NK-92 treated with Interleukin-12 subunit alpha and Interleukin-12 subunit beta, amount 100 ng/mL, for 24 hours (cell line): ENCODE measurements around the gene BMS1.
A peak's percentile ranks its signal among the peaks of the same experiment; 100 is the strongest.
"Not testable (repeated sequence)": the region's sequence is repeated elsewhere in the genome, so short reads cannot be mapped to it uniquely, and the experiment has no call there.

Experiments used
- DNase-seq: peaks from one replicate; lab custom pipeline; 2025; lab: John Stamatoyannopoulos, UW

BMS1 gene, protein sequence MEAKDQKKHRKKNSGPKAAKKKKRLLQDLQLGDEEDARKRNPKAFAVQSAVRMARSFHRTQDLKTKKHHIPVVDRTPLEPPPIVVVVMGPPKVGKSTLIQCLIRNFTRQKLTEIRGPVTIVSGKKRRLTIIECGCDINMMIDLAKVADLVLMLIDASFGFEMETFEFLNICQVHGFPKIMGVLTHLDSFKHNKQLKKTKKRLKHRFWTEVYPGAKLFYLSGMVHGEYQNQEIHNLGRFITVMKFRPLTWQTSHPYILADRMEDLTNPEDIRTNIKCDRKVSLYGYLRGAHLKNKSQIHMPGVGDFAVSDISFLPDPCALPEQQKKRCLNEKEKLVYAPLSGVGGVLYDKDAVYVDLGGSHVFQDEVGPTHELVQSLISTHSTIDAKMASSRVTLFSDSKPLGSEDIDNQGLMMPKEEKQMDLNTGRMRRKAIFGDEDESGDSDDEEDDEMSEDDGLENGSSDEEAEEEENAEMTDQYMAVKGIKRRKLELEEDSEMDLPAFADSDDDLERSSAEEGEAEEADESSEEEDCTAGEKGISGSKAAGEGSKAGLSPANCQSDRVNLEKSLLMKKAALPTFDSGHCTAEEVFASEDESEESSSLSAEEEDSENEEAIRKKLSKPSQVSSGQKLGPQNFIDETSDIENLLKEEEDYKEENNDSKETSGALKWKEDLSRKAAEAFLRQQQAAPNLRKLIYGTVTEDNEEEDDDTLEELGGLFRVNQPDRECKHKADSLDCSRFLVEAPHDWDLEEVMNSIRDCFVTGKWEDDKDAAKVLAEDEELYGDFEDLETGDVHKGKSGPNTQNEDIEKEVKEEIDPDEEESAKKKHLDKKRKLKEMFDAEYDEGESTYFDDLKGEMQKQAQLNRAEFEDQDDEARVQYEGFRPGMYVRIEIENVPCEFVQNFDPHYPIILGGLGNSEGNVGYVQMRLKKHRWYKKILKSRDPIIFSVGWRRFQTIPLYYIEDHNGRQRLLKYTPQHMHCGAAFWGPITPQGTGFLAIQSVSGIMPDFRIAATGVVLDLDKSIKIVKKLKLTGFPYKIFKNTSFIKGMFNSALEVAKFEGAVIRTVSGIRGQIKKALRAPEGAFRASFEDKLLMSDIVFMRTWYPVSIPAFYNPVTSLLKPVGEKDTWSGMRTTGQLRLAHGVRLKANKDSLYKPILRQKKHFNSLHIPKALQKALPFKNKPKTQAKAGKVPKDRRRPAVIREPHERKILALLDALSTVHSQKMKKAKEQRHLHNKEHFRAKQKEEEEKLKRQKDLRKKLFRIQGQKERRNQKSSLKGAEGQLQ

DNA sequence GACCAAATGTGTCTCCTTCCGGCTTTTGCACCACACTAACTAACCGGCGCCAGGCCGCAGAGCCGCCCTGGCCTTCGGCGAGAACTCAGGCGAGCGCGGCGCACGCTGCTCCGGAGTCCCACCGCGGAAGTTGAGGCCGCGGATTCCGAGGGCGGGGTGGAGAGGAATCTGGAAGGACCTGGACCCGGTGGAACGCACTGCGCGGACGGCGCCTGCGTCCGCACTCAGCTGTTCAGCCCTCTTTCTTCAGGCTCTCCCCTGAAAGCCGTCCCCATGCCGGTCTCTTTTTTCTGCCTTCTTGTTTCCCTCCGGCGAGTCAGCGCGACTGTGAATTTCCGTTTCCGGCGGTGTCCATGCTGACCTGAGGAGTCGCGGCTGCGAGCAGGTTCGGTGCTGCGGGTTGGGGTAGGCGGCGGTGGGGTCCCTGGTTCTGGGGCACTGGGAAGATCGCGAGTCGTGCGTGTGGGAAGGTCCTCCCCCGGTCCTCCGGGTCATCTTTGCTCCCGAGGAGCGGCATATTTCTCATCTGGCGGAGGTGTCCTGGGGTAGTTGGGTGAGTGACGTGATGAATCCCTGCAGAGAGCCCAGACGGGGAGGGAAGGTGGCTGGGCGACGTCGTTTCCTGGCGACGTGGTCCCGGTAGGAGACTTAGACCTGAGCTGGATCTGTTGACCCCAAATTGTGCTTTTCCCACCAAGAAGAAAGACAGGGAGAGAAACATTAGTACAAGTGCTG, at the start of gene BMS1:
TSS of gene BMS1 (plus strand) at position 350 of the 735 bp plus-strand sequence. CDS start 1,600 bp downstream, outside the sequence.
- DNase-seq = peak; percentile 78

DNA sequence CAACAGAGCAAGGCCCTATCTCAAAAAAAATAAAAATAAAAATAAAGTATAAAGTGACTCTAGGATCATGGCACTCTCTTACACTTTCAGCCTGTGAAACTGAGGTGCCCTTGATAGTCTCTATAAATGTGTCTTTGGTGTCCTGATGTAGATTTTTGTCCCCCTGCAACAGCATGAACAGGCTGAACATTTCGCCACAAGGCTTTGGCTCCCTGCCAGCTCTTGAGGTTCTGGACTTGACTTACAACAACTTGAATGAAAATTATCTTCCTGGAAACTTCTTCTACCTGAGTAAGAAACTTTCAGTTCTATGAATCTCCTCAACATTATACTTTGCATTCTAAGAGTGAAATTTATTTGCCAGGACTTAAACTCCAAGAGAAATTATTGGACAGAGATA, 48.1 kb upstream of the BMS1 start:
- no peak for DNase-seq

DNA sequence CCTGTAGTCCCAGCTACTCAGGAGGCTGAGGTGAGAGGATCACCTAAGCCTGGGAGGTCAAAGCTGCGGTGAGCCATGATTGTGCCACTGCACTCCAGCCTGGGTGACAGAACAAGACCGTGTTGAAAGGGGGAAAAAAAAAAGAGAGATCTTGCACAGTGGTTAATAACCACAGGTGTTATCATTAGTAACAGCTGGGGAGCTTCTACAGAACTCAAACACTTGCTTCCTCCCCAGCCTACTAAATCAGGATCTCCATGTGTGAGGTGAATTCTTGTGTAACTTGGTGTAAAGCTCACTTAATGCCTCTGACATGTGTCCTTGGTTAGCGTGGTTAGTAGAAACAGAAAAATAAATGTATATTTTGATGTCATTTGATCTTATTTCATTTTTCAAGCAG, 43.9 kb upstream of the BMS1 start:
- DNase-seq = peak; percentile 22

DNA sequence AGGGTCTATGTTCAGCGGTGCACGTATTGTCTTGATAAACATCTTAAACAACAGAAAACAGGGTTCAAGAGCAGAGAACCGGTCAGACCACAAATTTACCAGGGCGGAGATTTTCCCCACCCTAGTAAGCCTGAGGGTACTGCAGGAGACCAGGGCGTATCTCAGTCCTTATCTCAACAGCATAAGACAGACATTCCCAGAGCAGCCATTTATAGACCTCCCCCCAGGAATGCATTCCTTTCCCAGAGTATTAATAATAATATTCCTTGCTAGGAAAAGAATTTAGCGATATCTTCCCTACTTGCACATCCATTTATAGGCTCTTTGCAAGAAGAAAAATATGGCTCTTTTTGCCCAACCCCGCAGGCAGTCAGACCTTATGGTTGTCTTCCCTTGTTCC, 41.1 kb upstream of the BMS1 start:
- not testable (repeated sequence) for DNase-seq

DNA sequence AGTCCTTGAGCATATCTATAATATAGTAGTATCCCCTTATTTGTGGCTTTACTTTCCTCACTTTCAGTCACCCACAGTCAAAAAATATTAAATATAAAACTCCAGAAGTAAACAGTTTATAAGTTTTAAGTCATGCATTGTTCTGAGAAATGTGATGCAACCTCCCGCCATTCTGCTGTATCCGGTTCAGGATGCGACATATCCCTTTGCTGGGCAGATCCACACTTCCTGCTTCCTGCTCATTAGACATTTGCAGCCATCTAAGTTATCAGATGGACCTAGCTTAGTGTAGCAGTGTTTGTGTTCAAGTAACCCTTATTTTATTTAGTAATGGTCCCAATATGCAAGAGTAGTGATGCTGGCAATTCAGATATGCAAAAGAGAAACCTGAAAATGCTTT, 38.9 kb upstream of the BMS1 start:
- DNase-seq = no peak

DNA sequence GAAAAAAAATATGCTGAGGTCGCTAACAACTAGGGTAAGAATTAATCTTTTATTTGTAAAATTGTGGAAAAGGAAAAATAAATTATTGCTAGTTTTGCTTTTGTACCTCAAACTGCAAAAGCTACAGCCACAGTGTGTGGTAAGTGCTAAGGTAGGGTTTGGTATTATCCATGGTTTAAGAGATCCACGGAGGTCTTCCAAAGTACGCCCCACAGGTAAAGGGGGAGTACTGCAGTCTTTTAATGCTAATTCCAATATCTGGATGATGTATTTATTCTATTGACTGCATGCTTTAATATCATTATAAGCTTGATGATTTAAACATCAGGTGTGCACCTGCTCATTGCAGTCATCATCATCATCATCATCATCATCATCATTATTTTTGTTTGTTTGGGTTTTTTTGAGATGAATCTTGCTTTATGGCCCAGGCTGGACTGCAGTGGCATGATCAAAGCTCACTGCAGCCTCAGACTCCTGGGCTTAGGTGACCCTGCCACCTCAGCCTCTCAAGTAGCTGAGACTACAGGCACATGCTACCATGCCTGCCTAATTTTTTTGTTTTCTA, 38.4 kb upstream of the BMS1 start:
- no peak for DNase-seq

DNA sequence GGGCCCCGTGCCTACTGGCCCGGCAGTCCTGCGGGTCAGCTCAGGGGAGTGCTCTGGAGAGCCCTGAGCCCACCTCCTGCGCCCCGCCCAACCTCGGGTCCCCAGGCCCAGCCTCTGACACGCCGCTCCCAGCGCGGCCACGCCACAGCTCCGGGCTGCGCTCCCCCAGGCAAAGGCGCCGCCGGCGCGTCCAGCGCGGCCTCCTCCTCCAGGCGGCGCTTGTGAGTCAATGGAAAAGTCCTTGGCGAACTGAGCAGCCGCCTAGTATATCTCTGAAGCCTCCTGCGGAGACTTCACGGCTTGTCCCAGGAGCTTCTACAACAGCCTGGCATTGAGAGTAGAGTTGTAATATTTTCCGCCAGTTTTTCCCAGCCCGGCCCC, 29.5 kb upstream of the BMS1 start:
- DNase-seq = no peak

DNA sequence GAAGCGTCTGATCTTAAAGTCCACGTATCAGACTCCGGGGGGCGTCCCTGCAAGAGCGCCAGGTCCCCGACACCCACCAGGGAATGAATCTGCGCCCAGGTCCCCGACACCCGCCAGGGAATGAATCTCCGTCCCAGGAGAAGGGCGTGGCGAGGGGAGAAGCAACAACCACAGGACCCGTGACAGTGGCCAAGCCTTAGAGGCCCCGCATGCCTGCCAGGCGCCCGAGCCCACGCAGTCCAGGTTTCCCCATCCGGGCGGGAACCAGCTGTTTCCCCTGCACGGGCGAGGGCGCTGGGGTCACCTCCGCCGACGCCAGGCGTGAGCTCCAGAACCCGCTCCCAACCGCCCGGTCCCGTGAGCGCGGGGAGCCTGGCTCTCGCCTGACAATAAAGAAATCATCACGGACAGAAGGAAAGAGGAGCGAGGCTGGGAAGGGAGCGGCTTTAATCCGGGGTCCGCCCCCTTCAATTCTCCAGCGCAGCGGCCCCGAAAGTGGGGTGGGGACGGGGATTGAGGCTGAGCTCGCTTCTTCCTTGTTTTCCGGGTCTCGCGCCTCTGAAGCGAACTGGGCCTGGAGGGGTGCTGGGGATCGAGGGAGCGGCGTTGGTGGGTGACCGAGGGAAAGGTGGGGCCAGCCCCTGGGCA, 29.0 kb upstream of the BMS1 start:
- no peak for DNase-seq

DNA sequence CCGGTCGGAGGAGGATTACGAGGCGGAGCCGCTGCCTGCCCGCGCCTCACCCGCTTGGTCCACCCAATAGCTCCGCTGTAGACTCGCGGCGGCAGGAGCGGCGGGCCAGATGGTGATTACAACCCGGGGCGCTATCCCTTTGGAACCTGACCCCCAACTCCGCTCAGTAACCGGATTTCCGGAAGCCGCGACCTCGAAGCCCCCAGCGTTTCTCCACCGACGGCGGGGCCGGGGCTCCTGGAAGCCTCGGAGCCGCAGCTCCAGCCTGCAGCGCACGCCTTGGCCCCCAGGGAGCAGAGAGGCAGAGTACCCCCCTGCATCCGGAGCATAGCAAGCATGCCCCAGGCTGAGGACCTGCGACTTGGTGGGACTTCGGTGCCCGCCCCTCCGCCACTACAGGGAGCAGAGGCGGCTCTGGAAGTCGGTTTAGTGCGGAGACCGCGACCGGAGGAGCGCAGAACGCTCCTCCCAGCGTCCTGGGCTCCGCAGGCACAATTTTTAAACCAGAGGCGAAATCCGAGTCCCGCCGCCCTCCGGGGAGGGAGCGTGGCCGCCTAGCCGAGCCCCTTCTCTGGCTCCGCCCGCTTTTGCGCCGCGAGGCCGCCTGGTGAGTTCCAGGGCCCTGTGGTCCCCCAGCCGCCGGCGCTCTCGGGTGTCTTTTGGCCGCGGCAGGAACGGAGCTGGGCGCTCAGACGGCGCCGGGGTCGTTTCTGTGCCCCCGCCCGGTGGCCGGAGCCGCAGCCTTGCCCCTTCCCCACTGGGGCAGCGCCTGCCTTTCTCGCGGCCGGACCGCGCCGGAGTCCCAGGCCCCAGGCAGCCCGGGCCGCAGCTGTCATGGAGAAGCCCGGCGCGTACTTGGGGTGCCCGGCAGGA, 28.2 kb upstream of the BMS1 start:
- no peak for DNase-seq

DNA sequence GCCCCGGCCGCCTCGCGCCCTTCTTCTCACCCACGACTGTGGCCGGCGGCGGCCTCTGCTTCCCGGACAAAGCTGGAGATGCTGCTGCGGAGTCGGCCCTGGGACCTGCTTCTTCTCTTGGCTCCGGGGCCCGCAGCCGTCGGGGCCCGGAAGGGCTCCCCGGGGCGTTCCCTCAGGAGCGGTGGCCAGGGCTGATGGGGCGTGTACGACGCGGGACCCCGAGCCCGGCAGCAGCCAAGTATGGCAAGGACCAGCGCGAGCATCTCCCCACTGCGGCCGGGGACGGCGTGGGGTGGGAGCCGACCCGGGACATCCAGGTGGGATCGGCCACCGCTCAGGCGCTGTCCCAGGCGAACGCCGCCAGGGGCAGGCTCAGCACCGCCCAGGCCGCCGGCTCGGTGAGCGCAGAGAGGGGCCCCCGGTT, 27.6 kb upstream of the BMS1 start:
- no peak for DNase-seq

DNA sequence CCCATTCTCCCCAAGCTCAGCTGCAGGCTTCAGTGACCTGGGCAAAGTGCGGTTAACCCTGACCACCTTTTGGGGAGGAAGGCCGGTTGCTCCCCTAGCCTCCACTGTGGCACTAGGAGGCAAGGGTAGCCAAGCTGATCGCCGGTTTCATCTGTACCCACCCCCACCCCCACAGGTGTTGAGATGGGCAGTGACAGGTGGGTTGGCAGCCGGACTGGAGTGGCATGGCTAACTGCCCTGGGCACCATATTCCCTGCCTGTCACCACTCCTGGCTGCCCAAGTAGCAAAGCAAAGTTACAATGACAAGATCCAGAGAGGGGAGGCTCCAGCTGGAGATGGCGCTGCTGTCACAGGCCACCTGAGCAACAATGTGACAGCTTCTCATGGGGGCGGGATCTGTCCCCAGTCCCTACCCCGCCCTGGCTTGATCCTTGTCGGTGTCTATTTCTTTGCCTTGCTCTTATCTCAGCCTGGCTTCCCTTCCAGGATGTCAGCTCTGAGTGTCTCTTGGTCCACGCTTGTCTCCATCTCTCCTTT, 27.0 kb upstream of the BMS1 start:
- DNase-seq = no peak

DNA sequence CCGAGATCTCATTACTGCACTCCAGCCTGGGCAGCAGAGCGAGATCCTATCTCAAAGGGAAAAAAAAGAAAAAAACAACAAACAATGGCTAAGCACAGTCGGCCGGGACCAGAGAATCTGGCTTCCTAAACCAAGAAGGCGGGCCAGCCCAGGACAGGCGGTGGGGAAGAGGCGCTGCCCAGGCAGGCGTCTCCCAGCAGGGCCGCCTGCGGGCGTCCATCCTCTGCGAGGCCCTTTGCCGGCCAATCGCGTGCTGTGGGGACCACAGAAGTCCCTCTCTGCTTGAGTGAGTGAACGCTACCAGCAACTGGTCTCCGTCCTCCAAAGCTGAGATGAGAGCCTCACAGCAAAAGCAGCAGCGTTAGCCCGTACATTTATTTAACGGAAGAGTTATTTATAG, 14.7 kb upstream of the BMS1 start:
- DNase-seq = no peak

DNA sequence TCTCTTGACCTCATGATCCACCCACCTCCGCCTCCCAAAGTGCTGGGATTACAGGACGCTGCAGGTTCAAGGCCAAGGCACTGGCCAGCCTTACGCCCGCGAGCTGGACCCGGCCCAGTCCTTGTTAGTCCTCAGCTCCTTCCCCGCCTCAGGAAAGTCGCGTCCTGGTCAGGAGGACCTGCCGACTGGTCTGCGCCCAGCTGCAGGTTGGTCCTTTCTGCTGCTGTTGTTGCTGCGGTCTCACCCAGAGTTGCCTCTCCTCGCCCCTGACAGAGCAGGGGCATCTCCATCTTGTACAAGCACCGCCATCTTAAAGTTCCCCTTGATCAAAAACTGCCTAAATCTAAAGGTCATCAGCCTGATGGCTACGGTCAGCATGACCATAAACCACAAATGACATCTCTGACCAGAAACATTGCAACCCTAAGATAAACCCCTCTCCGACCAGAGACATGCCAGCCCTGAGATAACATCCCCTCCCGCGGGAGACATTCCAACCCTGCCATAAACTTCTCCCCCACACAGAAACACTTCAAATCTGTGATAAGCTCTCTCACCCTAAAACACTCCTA, 13.9 kb upstream of the BMS1 start:
- DNase-seq = no peak

DNA sequence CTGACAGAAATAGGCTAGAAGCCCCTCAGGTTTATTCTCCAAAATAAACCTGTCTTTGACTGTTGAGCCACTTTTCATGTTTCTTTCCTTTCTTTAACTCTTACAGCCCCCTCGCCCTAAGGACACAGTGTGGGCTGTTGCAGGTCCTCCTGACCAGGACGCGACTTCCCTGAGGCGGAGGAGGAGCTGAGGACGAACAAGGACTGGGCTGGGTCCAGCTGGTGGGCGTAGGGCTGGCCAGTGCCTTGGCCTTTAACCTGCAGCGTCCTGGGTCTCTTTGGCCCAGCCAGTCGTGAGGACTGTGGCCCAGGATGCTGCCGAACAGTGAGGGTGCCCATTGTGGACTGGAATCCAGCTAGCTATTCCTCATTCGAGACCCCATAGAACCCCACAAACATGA, 13.4 kb upstream of the BMS1 start:
- DNase-seq = no peak

DNA sequence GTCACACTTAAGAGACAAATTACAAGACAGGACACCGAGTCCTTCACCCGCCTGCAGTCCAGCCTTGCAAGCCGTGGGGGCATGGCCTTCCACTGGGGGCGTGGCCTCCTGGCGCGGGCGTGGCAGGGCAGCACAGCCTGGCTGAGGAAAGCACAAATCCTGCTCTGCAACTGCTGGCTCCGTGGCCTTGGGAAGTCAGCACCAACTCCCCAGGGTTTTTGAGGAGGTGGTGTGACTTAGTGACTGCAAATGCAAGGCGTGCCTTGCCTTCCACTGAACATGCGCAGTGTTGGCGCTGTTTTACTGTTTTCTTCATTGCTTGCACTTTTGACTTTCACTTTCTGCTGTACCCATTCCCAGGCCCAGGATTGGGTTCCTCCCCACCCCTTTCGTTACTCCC, 12.9 kb upstream of the BMS1 start:
- no peak for DNase-seq

DNA sequence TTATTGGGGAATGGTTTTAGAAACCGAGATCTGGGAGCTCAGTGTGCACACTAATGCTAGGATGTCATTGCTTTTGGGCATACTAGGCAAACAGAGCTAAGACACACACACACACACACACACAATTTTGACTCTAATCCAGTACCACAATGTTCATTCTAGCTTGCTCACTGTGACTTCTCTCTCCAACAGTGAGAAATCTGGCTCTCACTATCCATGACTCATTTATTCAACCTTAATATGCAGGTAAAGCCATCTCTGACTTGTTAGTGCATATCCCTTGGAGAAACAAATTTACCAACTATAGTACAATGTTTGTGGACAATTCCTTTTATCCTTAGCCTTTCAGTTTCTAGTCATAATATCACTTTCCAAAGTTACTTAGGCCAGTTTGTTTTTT, 5.9 kb upstream of the BMS1 start:
- DNase-seq = no peak

DNA sequence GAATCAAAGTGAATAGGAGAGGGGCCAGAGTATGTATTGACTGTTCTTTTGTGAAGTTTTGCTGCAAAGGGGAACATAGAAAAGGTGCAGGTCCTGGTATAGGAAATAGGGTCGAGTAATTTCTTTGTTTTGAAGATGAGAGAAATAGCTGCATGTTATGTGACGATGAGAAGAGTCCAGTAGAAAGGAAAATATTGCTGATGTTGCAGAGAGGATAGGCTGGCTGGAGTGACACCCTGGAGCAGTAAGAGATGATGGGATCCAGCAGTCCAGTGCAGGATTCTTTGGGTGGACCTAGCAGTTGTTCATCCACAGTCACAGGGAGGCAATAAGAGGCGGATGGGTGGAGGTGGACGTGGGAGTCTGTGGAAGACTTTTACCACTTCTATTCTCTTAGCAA, 2.1 kb upstream of the BMS1 start:
- DNase-seq = no peak

DNA sequence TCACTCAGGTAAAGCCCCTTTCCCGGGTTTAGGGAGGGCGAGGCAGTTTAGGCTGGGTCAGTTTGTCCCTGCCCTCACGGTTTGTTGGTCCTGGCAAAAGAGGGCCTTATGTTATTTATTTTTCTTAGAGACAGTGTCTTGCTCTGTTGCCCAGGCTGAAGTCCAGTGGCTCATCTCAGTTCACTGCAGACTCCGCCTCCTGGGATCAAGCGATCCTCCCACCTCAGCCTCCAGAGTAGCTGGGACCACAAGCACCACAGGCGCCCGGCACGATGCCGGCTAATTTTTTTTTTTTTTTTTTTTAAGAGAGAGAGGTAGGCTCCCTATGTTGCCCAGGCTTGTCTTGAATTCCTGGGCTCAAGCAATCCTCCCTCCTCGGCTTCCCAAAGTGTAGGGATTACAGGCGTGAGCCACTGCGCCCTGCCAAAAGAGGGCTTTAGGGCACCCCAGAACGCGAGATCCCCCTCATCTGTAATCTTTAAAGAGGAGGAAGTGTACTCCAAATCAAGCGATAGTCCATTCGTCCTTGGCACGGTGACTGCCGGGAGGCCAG, 626 bp upstream of the BMS1 start:
- no peak for DNase-seq

DNA sequence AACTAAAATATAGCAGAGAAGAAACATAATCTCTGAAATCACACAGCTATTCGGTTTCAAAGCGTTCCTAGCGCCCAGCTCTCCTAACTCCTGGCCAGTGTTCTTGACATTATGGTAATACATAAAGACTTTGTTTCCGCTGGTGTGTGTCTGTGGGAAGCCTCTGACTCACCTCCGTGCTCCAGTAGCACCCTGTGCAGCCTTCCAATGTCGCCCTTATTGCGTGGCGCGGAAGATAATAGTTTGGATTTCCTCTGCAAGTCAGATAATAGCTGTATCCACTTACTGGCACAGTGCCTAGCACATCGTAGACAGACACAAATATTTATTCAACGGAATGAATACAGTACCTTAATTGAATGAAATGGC, 570 bp downstream of the BMS1 start:
- no peak for DNase-seq
